Inflammatory macrophage treated with lipopolysaccharide for 1 hour (primary cell): Measurements from ENCODE around the gene PFKP.

Experiments used
- DNase-seq, 2 donors: peaks; one replicate each; pipeline ENCODE4 v3.0.0-alpha.2; 2020 to 2022

PFKP gene

DNA sequence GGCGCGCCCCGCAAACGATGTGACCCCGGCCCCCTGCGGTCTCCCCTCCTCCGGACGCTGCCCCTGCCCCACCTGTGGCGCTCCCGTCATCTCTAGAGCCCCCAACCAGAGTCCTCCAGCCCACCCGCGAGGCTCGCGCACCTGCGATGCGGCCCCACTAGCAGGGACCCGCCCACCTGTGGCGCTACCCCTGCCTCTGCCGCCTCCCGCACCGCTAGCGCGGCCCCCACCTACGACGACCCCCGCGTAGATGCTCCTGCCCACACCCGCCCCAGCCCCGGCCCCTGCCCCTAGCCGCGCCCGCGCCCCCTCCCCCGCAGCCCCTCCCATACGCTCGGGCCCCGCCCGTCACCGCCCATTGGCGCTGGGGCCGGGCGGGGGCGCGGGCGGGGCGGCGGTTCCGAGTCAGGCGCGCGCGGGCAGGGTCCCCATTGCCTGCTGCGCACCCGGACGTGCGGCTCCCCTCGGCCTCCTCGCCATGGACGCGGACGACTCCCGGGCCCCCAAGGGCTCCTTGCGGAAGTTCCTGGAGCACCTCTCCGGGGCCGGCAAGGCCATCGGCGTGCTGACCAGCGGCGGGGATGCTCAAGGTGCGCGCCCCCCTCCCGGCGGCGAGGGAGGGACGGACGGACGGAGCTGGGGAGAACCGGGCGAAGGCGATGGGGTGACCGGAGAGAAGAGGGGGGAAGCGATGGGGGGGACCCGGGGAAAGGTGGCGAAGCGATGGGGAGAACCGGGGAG is at the start of gene PFKP:
PFKP (plus strand) TSS at position 431 of the 741 bp plus-strand sequence; CDS start at position 479, 48 bp downstream.
- peak in 1 of 2 donors; percentile 34 for DNase-seq

- no peak for DNase-seq
These were observed 49.1 kb upstream of the PFKP start for GRCh38 chr10:3018247-3018646.

DNA sequence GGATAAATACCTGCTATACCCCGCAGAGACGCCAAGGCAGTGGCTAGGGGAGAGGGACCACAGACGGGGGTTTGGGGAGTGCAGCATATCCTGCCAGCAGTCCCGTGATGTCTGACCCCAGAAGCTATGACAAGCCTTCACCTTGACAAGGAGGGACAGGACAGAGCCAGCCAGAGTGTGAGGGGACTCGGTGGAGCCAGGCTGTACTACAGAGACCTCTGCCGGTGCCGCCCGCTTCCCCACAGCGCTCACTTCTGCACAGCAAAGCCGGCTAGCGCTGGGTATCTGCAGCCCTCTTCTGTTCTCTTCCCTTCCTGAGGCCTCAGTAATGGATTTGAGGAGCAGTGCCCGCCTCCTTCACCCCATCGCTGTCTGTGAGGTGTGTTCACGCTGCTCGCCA is 47.0 kb upstream of the PFKP start:
- DNase-seq, result no peak

DNA sequence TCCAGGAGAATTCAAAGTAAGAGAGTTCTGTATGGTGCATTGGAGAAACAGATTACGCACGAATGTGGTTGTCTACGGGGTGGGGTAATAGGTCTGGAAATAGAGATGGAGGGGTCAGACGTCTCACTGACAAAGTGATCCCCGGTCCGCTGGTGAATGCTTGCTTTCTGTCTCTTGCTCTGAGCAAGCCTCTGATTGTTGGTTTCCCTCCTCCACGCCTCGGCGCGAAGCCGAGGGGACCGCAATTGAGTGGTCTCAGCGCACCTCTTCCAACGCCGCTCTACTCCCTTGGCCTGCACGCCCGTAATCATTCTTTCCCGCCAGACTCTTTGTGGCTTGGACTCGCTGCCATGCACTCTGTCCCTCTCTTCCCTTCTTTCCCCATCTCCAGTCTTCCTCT is 46.5 kb upstream of the PFKP start:
- no peak for DNase-seq

DNA sequence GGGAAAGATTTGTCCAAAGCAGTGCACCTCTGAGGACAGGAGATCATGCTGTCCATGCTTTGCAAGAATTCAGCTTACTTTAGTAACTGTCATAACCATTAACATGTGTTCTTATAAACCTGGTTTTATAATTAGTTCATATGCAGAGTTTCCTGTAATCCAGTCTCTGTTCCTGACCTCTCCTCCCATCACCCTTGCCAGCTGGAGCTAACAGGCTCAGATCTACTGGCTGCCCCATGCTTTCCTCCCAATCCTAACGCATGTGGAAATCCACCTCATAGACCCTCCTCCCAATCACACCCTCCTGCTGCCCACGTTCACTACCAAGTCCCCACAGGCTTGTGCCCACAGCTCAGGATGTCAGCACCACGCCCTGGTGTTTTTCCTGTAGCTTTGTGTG is 45.3 kb upstream of the PFKP start:
- DNase-seq, result no peak

DNA sequence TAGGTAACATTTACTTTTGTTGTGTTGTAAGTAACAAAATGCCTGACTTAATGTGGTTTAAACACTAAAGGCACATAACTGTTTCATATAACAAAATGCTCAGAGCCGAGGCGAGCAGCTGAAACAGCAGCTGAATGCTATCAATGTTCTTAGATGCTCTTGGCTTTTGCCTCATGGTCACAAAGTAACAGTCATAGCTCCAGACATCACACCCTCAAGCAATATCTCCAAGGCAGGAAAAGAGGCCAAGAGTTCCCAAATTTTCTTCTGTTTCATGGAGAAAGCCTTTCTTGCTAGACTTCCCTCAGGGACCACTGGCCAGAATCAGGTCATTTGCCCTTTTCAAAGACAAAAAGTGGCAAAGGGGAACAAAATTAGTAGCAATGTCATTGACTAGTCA is 43.5 kb upstream of the PFKP start:
- no peak for DNase-seq

GRCh38 chr10:3025026-3025683 is 42.2 kb upstream of the PFKP start:
- DNase-seq, result no peak

DNA sequence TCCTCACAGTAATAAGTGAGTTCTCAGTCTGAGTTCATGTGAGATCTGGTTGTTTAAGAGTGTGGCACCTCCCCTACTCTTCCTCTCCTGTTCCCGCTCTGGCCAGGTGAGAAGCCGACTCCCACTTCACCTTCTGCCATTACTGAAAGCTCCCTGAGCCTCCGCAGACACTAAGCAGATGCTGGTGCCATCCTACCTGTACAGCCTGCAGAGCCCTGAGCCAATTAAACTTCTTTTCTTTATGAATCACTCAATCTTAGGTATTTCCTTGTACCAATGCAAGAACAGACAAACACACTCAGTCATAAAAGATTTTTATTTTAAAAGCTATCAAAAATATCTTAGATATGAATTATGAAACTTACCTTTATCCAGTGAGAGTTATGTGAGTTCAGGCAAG is 39.5 kb upstream of the PFKP start:
- no peak for DNase-seq

DNA sequence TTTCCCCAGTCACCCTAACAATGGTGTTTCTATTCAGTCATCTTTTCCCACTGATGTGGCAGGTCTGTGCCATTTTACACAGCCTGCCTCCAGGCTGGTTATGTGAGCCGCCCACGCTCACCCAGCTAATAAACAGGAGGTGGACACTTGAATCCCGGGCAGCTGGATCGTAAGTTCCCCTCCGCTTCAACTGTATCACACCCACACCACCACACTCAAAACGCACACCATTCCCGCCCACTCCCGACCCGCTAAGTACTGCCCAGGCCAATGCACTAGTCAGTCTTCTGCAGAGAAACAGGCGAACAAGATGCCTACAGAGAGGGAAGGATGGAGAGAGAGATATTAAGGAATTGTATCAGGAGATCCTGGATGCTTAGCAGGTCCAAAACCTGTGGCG is 38.9 kb upstream of the PFKP start:
- no peak for DNase-seq

DNA sequence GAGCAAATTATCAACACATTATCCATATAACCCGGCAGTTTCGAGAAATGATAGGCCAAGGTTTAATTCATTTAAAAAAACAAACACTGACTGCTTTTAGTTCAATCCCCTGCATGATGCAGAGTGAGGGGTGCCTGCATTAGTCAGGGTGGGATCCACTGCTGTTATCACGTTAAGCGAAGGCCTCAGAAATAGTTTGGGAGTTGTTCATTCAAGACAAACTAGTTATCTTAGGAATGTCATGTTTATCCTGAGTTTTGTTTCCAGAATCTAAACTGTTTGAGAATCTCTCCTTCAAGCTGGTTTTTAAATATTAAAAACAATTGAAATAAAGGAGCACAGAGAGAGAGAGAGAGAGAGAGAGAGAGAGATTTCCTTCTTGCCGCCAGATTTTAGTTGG is 36.6 kb upstream of the PFKP start:
- no peak for DNase-seq

DNA sequence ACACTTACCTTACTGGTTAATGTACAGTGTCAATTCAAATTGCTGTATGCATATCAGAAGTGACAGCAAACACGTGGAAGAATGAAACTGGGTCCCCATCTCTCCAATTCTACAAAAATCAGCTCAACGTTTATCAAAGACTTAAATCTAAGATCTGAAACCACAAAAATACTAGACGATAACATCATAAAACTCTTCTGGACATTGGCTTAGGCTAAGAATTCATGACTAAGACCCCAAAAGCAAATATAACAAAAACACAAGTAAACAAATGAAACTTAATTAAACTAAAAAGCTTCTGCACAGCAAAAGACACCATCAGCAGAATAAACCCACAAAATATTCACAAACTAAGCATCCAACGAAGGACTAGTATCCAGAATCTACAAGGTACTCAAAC is 35.9 kb upstream of the PFKP start:
- no peak for DNase-seq

- DNase-seq, result no peak
These were observed 33.4 kb upstream of the PFKP start for GRCh38 chr10:3033925-3034324.

- DNase-seq, result peak; percentile 48 to 55
These were observed 32.7 kb upstream of the PFKP start for GRCh38 chr10:3034616-3035015.

- DNase-seq, result peak; percentile 74 to 79
These were observed 31.0 kb upstream of the PFKP start for GRCh38 chr10:3036155-3037021.

DNA sequence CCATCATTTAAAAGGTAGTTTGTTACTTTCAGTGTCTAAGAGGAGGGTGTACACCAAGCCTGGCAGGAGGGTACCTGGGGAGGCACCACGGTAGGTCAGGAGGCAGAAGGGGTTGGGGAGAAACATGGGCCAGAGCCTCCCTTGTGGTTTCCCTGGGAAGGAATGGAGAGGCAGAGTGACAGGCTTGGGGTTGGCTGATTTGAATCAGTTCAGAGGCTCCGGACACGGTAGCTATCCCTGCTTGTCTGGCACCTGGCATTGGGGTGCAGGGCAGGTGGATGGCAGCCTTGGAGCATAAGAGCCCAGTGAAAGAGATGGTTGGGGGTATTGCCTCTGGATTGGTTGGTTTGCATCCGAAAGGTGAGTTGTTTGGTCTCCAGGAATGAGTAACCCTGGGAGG is 30.2 kb upstream of the PFKP start:
- no peak for DNase-seq

GRCh38 chr10:3040069-3040468 is 27.3 kb upstream of the PFKP start:
- DNase-seq, result peak; percentile 55 to 61

DNA sequence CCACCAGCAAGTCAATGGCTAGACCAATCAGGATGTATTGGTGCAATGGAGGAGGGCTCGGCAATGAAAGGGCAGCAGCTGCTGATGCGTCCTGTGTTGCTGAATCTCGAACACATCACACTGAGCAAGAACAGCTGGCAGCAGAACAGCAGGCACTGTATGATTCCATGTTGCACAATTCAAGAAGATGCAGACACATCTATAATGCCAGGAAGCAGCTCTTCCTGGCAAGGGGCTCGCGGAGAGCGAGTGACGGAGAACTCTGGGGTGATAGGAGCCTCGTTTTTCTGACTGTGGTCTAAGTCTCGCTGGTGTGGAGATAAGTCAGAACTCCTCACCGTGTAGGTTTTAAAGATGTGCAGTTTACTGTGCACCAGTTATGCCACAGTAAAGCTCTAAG is 24.8 kb upstream of the PFKP start:
- no peak for DNase-seq

DNA sequence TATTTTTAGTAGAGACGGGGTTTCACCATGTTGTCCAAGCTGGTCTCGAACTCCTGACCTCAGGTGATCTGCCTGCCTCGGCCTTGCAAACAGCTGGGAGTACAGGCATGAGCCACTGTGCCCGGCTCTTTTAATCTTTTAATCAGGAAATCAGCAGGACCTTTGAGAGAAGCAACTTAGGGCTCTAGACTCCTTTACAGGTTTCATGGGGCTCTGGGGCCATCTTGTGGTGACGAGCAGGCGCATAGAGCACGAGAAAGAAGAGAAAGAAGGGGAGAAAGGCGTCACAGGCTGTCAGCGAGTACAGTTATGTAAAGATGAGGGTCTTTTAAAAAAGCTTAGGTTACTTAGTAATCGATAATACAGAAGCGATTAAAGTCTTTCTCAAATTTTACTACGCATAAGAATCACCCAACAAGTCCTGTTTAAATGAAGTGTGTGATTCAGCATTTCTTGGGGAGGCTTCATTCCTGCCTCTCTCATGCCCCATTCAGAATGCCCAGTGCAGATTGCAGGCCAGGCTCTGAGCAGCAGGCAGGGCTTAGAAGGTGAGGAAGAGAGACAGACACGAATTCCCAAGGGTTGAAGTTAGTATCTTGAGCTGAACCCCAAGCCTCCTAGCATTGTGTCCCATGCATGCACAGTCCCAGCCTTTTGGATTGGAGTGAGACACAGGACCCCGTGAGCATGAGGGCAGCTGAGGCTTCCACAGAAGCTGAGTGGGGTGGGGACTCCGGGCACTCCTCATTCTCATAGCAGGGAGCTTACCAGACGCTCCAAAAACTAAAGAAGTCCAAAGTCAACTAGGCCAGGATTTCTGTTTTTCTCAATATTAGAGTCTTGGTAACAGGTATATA is 23.6 kb upstream of the PFKP start:
- peak; percentile 45 to 82 for DNase-seq

DNA sequence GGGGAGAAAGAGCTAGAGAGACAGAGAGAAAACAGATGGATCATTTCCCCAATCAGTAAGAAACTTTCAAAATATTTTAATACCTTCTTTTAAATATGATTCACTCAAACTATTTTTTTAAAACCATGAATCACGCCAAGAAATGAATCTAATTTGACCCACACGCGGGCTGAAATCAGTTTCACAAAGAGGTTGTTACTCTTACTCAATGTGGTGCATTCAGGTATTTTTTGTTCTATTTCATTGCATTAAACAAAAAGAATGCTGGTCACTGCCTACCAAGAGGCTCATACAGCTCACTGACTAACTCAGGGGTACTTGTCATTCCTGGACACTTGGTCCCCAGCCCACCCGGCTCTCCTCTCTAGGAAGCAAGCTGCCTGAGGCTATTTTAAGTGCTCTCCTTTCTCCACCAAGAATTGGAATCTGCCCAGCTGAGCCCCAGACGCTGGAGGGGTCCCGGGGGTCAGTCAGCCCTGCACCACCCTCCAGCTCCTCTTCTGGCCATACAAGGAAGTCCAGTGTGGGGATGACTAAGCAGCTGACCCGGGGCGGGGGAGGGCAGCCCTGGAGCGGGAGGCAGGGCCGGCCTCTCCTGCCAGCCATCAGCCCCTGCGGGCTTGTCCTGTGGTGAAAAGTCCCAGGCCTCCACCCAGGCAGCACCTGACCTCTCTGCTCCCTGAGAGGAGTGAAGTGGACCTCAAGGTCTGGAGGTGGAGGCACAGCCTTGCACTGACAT is 21.7 kb upstream of the PFKP start:
- DNase-seq, result peak; percentile 17 to 60

DNA sequence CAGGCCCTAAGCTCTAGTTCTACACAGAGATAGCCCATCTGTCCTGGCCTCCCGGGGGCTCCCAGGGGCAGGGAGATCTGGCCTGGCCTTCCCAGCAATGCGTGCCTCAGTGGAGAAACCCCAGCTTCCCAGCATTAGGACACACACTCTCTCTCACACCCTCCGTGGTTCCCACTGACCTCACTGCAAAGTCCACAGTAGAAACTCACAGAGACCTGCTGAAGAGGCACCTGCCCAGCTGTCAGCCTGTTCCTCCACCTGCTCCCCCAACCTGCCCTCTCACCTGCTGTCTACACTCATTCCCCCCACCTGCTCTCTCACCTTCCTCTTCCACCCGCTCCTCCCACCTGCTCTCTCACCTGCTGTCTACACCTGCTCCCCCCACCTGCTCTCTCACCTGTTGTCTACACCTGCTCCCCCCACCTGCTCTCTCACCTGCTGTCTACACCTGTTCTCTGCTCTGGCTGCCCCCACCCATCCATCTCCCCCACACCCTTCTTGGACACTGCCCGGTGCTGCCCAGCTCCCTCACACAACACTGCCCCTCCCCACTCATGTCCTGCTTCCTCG is 21.1 kb upstream of the PFKP start:
- DNase-seq, result no peak

- no peak for DNase-seq
These were observed 20.3 kb upstream of the PFKP start for GRCh38 chr10:3046981-3047547.
